SK-N-MC (cell line): ENCODE data around the gene MAN1C1.
"Not testable (repeated sequence)": the region's sequence is repeated elsewhere in the genome, so short reads cannot be mapped to it uniquely, and the experiment has no call there.

Experiments
- EZH2 ChIP-seq: fragments of 200-600 bp; sonication (generic); IDR thresholded peaks from one replicate; pipeline ENCODE4 v1.6.1; 2017; ENCODE audit warnings: antibody characterized with exemption
- FOXP2 ChIP-seq: optimal IDR thresholded peaks from 2 replicates; pipeline ENCODE3; 2011; ENCODE audit warnings: mild to moderate bottlenecking, moderate library complexity; ENCODE audit not compliant: insufficient read depth; ENCODE audit errors: extremely low read length, control extremely low read depth
- POLR2AphosphoS5 ChIP-seq: IDR thresholded peaks from 2 replicates; pipeline ENCODE4 v1.6.1; 2012; ENCODE audit warnings: mild to moderate bottlenecking, low read depth, low read length, borderline replicate concordance

DNA sequence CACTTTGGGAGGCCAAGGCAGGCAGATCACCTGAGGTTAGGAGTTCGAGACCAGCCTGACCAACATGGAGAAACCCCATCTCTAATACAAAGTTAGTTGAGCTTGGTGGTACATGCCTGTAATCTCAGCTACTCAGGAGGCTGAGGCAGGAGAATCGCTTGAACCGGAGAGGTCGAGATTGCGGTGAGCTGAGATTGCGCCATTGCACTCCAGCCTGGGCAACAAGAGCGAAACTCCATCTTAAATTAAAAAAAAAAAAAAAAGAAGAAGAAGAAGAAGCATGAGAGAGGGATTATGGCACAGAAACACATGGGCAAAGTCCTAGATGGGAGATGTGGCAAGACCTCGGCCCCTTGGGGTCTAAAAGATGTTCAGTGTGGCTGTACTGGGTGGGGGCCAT, 82.5 kb downstream of the MAN1C1 start:
- not testable (repeated sequence) for TF ChIP-seq EZH2, POLR2AphosphoS5, FOXP2
